H1 (cell line): ENCODE results near the gene PLEKHS1. TPM values are rescaled to one million over a fixed set of nuclear protein-coding genes. Genes with fewer than 3 reads are reported as not detected.

Experiments
- CTCF ChIA-PET: fragments of 300-600 bp; sonication (Branson Sonifier 250); formaldehyde crosslinking; loops from one replicate; lab custom pipeline; 2021; ENCODE audit not compliant: partially characterized antibody; lab: Charles Lee
- POLR2A ChIA-PET: fragments of 300-600 bp; sonication (Branson Sonifier 250); formaldehyde crosslinking; loops from one replicate; lab custom pipeline; 2021; ENCODE audit warnings: inconsistent platforms; ENCODE audit not compliant: partially characterized antibody; lab: Charles Lee
- DNase-seq, 2 experiments: peaks; one replicate each; pipeline versions ENCODE4 v3.0.0 to v3.0.0-alpha.2; 2010 to 2022; ENCODE audit warnings: low spot score in 2 of 2, low read depth in 1 of 2, mixed read lengths in 1 of 2
- FAIRE-seq: peaks from 2 replicates; lab custom pipeline; 2011; peaks lifted over from hg19 to GRCh38; lab: Jason Lieb, UNC
- H2AFZ ChIP-seq: 2 replicates; pipeline ENCODE4 v1.8.1; 2012; ENCODE audit warnings: low read length, inconsistent platforms
- H2AK5ac ChIP-seq: 2 replicates; pipeline ENCODE4 v1.6.1; 2013; ENCODE audit warnings: low read depth, low read length
- H2BK120ac ChIP-seq: replicated peaks from 2 replicates; pipeline ENCODE3; 2013; ENCODE audit warnings: low read depth, low read length, inconsistent platforms
- H2BK12ac ChIP-seq: 2 replicates; pipeline ENCODE4 v1.6.1; 2013; ENCODE audit warnings: low read depth, low read length
- H2BK15ac ChIP-seq: 2 replicates; pipeline ENCODE4 v1.6.1; 2013; ENCODE audit warnings: low read length
- H2BK20ac ChIP-seq: 2 replicates; pipeline ENCODE4 v1.6.1; 2013; ENCODE audit warnings: low read length
- H2BK5ac ChIP-seq: 2 replicates; pipeline ENCODE4 v1.6.1; 2013; ENCODE audit warnings: low read depth, low read length
- H3K14ac ChIP-seq: 2 replicates; pipeline ENCODE4 v1.6.1; 2013; ENCODE audit warnings: inconsistent platforms; ENCODE audit not compliant: insufficient read length
- H3K18ac ChIP-seq: 2 replicates; pipeline ENCODE4 v1.6.1; 2013; ENCODE audit warnings: low read length; ENCODE audit errors: extremely low read depth
- H3K23ac ChIP-seq: 2 replicates; pipeline ENCODE4 v1.6.1; 2013; ENCODE audit warnings: inconsistent platforms; ENCODE audit not compliant: insufficient read length
- H3K23me2 ChIP-seq: 2 replicates; pipeline ENCODE4 v1.6.1; 2013; ENCODE audit warnings: low read depth, low read length
- H3K27ac ChIP-seq: 2 replicates; pipeline ENCODE4 v1.6.1; 2011; ENCODE audit warnings: low read depth, low read length, inconsistent platforms
- H3K27me3 ChIP-seq, 4 experiments: replicated peaks in 1 of 4; 1 replicate in 1 of 4; 2 replicates in 3 of 4; pipeline versions ENCODE4 v1.6.1 to v1.8.1; 2011 to 2013; ENCODE audit warnings: low read length in 3 of 4, mild to moderate bottlenecking in 3 of 4, inconsistent platforms in 2 of 4, mixed read lengths in 2 of 4, moderate library complexity in 1 of 4; ENCODE audit not compliant: control insufficient read depth in 3 of 4, insufficient read depth in 3 of 4; ENCODE audit errors: extremely low read depth in 1 of 4
- H3K36me3 ChIP-seq, 4 experiments: 2 replicates each; pipeline versions ENCODE4 v1.6.1 to v1.8.1; 2011 to 2013; ENCODE audit warnings: mild to moderate bottlenecking in 4 of 4, low read length in 3 of 4, moderate library complexity in 2 of 4, control low read depth in 1 of 4, inconsistent platforms in 1 of 4; ENCODE audit not compliant: insufficient read depth in 4 of 4, control insufficient read depth in 2 of 4
- H3K4ac ChIP-seq: replicated peaks from 2 replicates; pipeline ENCODE3; 2013; ENCODE audit warnings: low read length, low read depth, mixed read lengths, inconsistent platforms; ENCODE audit not compliant: insufficient read length
- H3K4me1 ChIP-seq, 4 experiments: replicated peaks in 1 of 4; 1 replicate in 1 of 4; 2 replicates in 3 of 4; pipeline versions ENCODE4 v1.6.1 to v1.8.1; 2011 to 2013; ENCODE audit warnings: low read length in 3 of 4, inconsistent platforms in 2 of 4, mixed read lengths in 1 of 4; ENCODE audit not compliant: insufficient read depth in 4 of 4, control insufficient read depth in 3 of 4
- H3K4me2 ChIP-seq, 2 experiments: 2 replicates each; pipeline versions ENCODE4 v1.6.1 to v1.8.1; 2011 to 2013; ENCODE audit warnings: low read depth in 2 of 2, low read length in 2 of 2, control low read depth in 1 of 2, inconsistent platforms in 1 of 2, mild to moderate bottlenecking in 1 of 2; ENCODE audit not compliant: insufficient read depth in 1 of 2
- H3K4me3 ChIP-seq, 4 experiments: fragments of 200-600, 300-600 bp in 1 of 4; sonication (generic), shearing (Covaris generic), sonication (Bioruptor Twin) in 1 of 4; 2 replicates each; pipeline versions ENCODE4 v1.5.1 to v1.8.1; 2011 to 2016; ENCODE audit warnings: low read length in 4 of 4, low read depth in 3 of 4, control low read depth in 2 of 4, inconsistent platforms in 2 of 4, mild to moderate bottlenecking in 2 of 4, mixed read lengths in 1 of 4, moderate library complexity in 1 of 4; ENCODE audit not compliant: insufficient read depth in 2 of 4; ENCODE audit errors: extremely low read depth in 1 of 4
- H3K56ac ChIP-seq: replicated peaks from 2 replicates; pipeline ENCODE3; 2013; ENCODE audit warnings: low read depth, mild to moderate bottlenecking, mixed read lengths, low read length, inconsistent platforms; ENCODE audit not compliant: insufficient read length
- H3K79me1 ChIP-seq: 2 replicates; pipeline ENCODE4 v1.6.1; 2013; ENCODE audit warnings: low read depth, low read length, control low read depth
- H3K79me2 ChIP-seq, 2 experiments: 2 replicates each; pipeline versions ENCODE4 v1.6.1 to v1.8.1; 2012 to 2013; ENCODE audit warnings: low read length in 2 of 2, mild to moderate bottlenecking in 2 of 2, inconsistent platforms in 1 of 2; ENCODE audit not compliant: insufficient read depth in 2 of 2, control insufficient read depth in 1 of 2
- H3K9ac ChIP-seq, 4 experiments: replicated peaks in 1 of 4; 1 replicate in 1 of 4; 2 replicates in 3 of 4; pipeline versions ENCODE4 v1.6.1 to v1.8.1; 2011 to 2013; ENCODE audit warnings: low read depth in 3 of 4, low read length in 3 of 4, control low read depth in 2 of 4, mild to moderate bottlenecking in 2 of 4, moderate library complexity in 2 of 4, inconsistent platforms in 1 of 4; ENCODE audit errors: extremely low read depth in 1 of 4
- H3K9me3 ChIP-seq, 2 experiments: 2 replicates each; pipeline versions ENCODE4 v1.6.1 to v1.8.1; 2012 to 2013; ENCODE audit warnings: mild to moderate bottlenecking in 2 of 2, moderate library complexity in 2 of 2, control low read depth in 1 of 2, inconsistent platforms in 1 of 2, low read depth in 1 of 2, low read length in 1 of 2, mixed read lengths in 1 of 2; ENCODE audit not compliant: insufficient read depth in 2 of 2
- H4K20me1 ChIP-seq, 2 experiments: replicated peaks in 1 of 2; 2 replicates each; pipeline versions ENCODE3 to v1.8.1; 2011 to 2013; ENCODE audit warnings: inconsistent platforms in 2 of 2, low read length in 2 of 2, mild to moderate bottlenecking in 1 of 2; ENCODE audit not compliant: insufficient read depth in 2 of 2, control insufficient read depth in 1 of 2
- H4K5ac ChIP-seq: 2 replicates; pipeline ENCODE4 v1.6.1; 2013; ENCODE audit warnings: low read length, low read depth, mixed read lengths, inconsistent platforms; ENCODE audit not compliant: insufficient read length
- H4K8ac ChIP-seq: 2 replicates; pipeline ENCODE4 v1.8.0; 2013; ENCODE audit warnings: mild to moderate bottlenecking, moderate library complexity, low read length, inconsistent platforms; ENCODE audit not compliant: insufficient read depth; ENCODE audit errors: extremely low read depth
- H4K91ac ChIP-seq: replicated peaks from 2 replicates; pipeline ENCODE3; 2013; ENCODE audit warnings: low read length, mixed read lengths, inconsistent platforms; ENCODE audit not compliant: insufficient read length
- ATF3 ChIP-seq: IDR thresholded peaks from 2 replicates; pipeline ENCODE4 v1.6.1; 2011; ENCODE audit warnings: low read depth, mild to moderate bottlenecking, low read length; ENCODE audit not compliant: insufficient read depth
- BACH1 ChIP-seq: IDR thresholded peaks from 2 replicates; pipeline ENCODE4 v1.6.1; 2012; ENCODE audit warnings: low read length, improper control_type of control experiment
- NANOG ChIP-seq: IDR thresholded peaks from 2 replicates; pipeline ENCODE4 v1.6.1; 2011; ENCODE audit warnings: low read length, low read depth, mild to moderate bottlenecking, inconsistent platforms; ENCODE audit not compliant: insufficient read depth, poor library complexity, severe bottlenecking
- PHF8 ChIP-seq: fragments of 200-600 bp; sonication (generic); conservative IDR thresholded peaks from 2 replicates; pipeline ENCODE4 v1.7.1; 2012; ENCODE audit warnings: low read depth, mild to moderate bottlenecking, inconsistent platforms, low read length, moderate library complexity
- TAF7 ChIP-seq: optimal IDR thresholded peaks from 2 replicates; pipeline ENCODE3; 2011; ENCODE audit warnings: low read depth, mild to moderate bottlenecking, inconsistent platforms, low read length, moderate library complexity, borderline replicate concordance
- WGBS, 2 experiments: shearing (Covaris generic) in 1 of 2; methylation state at CpG; one replicate each; pipeline versions ENCODE4 v1.1.6 to v1.1.7; 2013 to 2015; ENCODE audit warnings: low lambda C conversion rate in 2 of 2, mixed read lengths in 2 of 2, inconsistent platforms in 1 of 2, low coverage in 1 of 2, missing lambda C conversion rate in 1 of 2; ENCODE audit not compliant: insufficient replicate concordance in 2 of 2, insufficient coverage in 1 of 2, insufficient read length in 1 of 2; ENCODE audit errors: extremely low coverage in 1 of 2, missing lambda C conversion rate in 1 of 2; 5-methylcytosine and 5-hydroxymethylcytosine counted together
- polyA plus RNA-seq, 7 experiments: library from polyadenylated mRNA; depleted of rRNA in 3 of 7; stranded (reverse) in 5 of 7; unstranded in 2 of 7; fragments of >200 nt in 5 of 7; fragments of 200-250 nt in 2 of 7; gene quantifications; 1 replicate in 5 of 7; 2 replicates in 1 of 7; 4 replicates in 1 of 7; pipeline versions ENCODE4 v1.2.1 to v1.2.3, GENCODE V29; 2011 to 2013; ENCODE audit warnings: missing spikeins in 2 of 7, mixed read lengths in 2 of 7
- total RNA-seq: library from RNA; stranded (reverse); fragmentation: NEBNext Ultra II Directional; extraction: Animal tissue kit (Norgen Biotek cat#: 25700); gene quantifications from 2 replicates; pipeline ENCODE4 v1.2.1, GENCODE V29; 2021

The PLEKHS1 gene
- total and polyA plus RNA-seq, 2 of the 8 experiments (the other 6 are each of a cell fraction or from before 2014, with no cell fraction given), result not detected

- H2BK120ac ChIP-seq, result peak overlapping the region; percentile 38
- no peaks in the 10 kb centered on the region for H3K36me3 ChIP-seq
- H3K23ac ChIP-seq, result no peak overlapping the region
- no peak overlapping the region for H3K4me3 ChIP-seq
- no peak for FAIRE-seq
- no peak overlapping the region for H3K9ac ChIP-seq
- POLR2A ChIA-PET, result no interaction called here
- DNase-seq, result no peak
- no peak overlapping the region for H3K4ac ChIP-seq
- H3K23me2 ChIP-seq, result no peaks in the 10 kb centered on the region
- peaks cover 0 to 10% (median 2%) of the 10 kb centered on the region in 4 experiments; a peak in 5 of 7 replicates for H3K4me1 ChIP-seq
- H4K5ac ChIP-seq, result no peak overlapping the region
- H2AFZ ChIP-seq, result no peak overlapping the region
- no peaks in the 10 kb centered on the region for H3K79me2 ChIP-seq
- no peaks in the 10 kb centered on the region for H4K20me1 ChIP-seq
- no peak overlapping the region for H2BK5ac ChIP-seq
- H3K4me2 ChIP-seq, result no peak overlapping the region
- no peak overlapping the region for H2BK12ac ChIP-seq
- H3K14ac ChIP-seq, result no peak overlapping the region
- H2BK15ac ChIP-seq, result no peak overlapping the region
- H2AK5ac ChIP-seq, result no peak overlapping the region
- no peak overlapping the region for H4K91ac ChIP-seq
- no peaks in the 10 kb centered on the region for H3K27me3 ChIP-seq
- H3K18ac ChIP-seq, result no peak overlapping the region
- 97% methylated on average over 6 of the region's 7 CpGs; no CpG with 5 or more reads in 1 of the 2 experiments for WGBS, 2 experiments
- H3K27ac ChIP-seq, result no peak overlapping the region
- H2BK20ac ChIP-seq, result 0 out of 2 replicates have a peak overlapping the region, but pooled peaks have one; percentile 25
- H3K9me3 ChIP-seq, result no peaks in the 10 kb centered on the region
- CTCF ChIA-PET, result interaction anchor here (1.3 to 1.9 kb wide), 2 partner anchors 8 to 89 kb away, joined by 4 to 5 read pairs; no protein-coding TSS in a partner anchor
- no peaks in the 10 kb centered on the region for H3K79me1 ChIP-seq
- H4K8ac ChIP-seq, result no peak overlapping the region
- H3K56ac ChIP-seq, result no peak overlapping the region
- TF ChIP-seq ATF3, result no peak
- TF ChIP-seq NANOG, result no peak
- TF ChIP-seq BACH1, result no peak
- TF ChIP-seq PHF8, result no peak
- TF ChIP-seq TAF7, result no peak
These were observed 70.7 kb downstream of the PLEKHS1 start for GRCh38 chr10:113822174-113822573.
